Activated CD8-positive, alpha-beta T cell treated with anti-CD3 and anti-CD28 coated beads for 36 hours (primary cell): Measurements from ENCODE around the gene YEATS4. TPM values are rescaled to one million over a fixed set of nuclear protein-coding genes. Genes with fewer than 3 reads are reported as not detected.

Experiments
- ATAC-seq: fragments of 200-7000 bp; cut with Tn5 transposase; one replicate; pipeline ENCODE4 v1.10.0; 2021; ENCODE audit warnings: mild to moderate bottlenecking, moderate library complexity
- CTCF ChIA-PET: fragments of 350-600 bp; sonication (Branson Sonifier 250); formaldehyde crosslinking; loops from one replicate; lab custom pipeline; 2021; ENCODE audit warnings: antibody characterized with exemption; lab: Charles Lee
- POLR2A ChIA-PET: fragments of 350-600 bp; sonication (Branson Sonifier 250); formaldehyde crosslinking; loops from one replicate; lab custom pipeline; 2021; ENCODE audit warnings: antibody characterized with exemption; lab: Charles Lee
- DNase-seq: peaks from one replicate; pipeline ENCODE4 v3.0.0-alpha.2; 2020
- H3K27ac Mint-ChIP-seq: one replicate; pipeline ENCODE4 v1.8.0; 2021; ENCODE audit warnings: mild to moderate bottlenecking, mixed read lengths
- H3K27me3 Mint-ChIP-seq: one replicate; pipeline ENCODE4 v1.8.0; 2021; ENCODE audit warnings: mixed read lengths
- H3K36me3 Mint-ChIP-seq: one replicate; pipeline ENCODE4 v1.8.0; 2021; ENCODE audit warnings: low read depth, mixed read lengths
- H3K4me1 Mint-ChIP-seq: one replicate; pipeline ENCODE4 v1.8.0; 2021; ENCODE audit warnings: low read depth, mixed read lengths
- H3K4me3 Mint-ChIP-seq: one replicate; pipeline ENCODE4 v1.8.0; 2021; ENCODE audit warnings: mild to moderate bottlenecking, moderate library complexity, mixed read lengths
- H3K9me3 Mint-ChIP-seq: one replicate; pipeline ENCODE4 v1.8.0; 2021; ENCODE audit warnings: mixed read lengths
- CTCF ChIP-seq: fragments of 200-600 bp; IDR thresholded peaks from one replicate; pipeline ENCODE4 v1.8.0; 2022; ENCODE audit warnings: antibody characterized with exemption, mild to moderate bottlenecking
- intact Hi-C: fragments of 100-400 bp; cut with micrococcal nuclease; formaldehyde crosslinking; loops from one replicate; pipeline ENCODE4 v1.10.0; 2022
- total RNA-seq, 2 experiments: library from RNA; stranded (reverse); gene quantifications; one replicate each; pipeline ENCODE4 v1.2.3, GENCODE V29; 2021

YEATS4 gene
- total RNA-seq, 2 experiments from 2014 or later = 54.0 to 60.9 TPM

GRCh38 chr12:69430942-69431590 lies 71.5 kb downstream of the YEATS4 start:
- DNase-seq = no peak
- H3K36me3 Mint-ChIP-seq = no peaks in the 10 kb centered on the region
- no peaks in the 10 kb centered on the region for H3K27me3 Mint-ChIP-seq
- ChIA-PET CTCF (interaction anchor here (0.9 kb wide), 1 partner anchor 9 kb away, joined by 3 read pairs; no protein-coding TSS in a partner anchor), POLR2A (no interaction called here)
- no peak for TF ChIP-seq CTCF
- no peaks in the 10 kb centered on the region for H3K4me1 Mint-ChIP-seq
- intact Hi-C loops = no loop called here
- no peak overlapping the region for H3K4me3 Mint-ChIP-seq
- no peak overlapping the region for H3K27ac Mint-ChIP-seq
- ATAC-seq = no peak
- no peaks in the 10 kb centered on the region for H3K9me3 Mint-ChIP-seq

- H3K36me3 Mint-ChIP-seq = no peaks in the 10 kb centered on the region
- DNase-seq (no peak), ATAC-seq (no peak)
- no peak for TF ChIP-seq CTCF
- no peaks in the 10 kb centered on the region for H3K9me3 Mint-ChIP-seq
- no peaks in the 10 kb centered on the region for H3K4me1 Mint-ChIP-seq
- no peak overlapping the region for H3K27ac Mint-ChIP-seq
- intact Hi-C loops = no loop called here
- ChIA-PET CTCF (interaction anchor here (0.9 kb wide), 1 partner anchor 10 kb away, joined by 3 read pairs; no protein-coding TSS in a partner anchor), POLR2A (no interaction called here)
- H3K27me3 Mint-ChIP-seq = no peaks in the 10 kb centered on the region
- no peak overlapping the region for H3K4me3 Mint-ChIP-seq
Measured at GRCh38 chr12:69431591-69432222, 72.2 kb downstream of the YEATS4 start.

- intact Hi-C loops = no loop called here
- H3K27ac Mint-ChIP-seq = no peak overlapping the region
- no peaks in the 10 kb centered on the region for H3K27me3 Mint-ChIP-seq
- H3K4me1 Mint-ChIP-seq = no peaks in the 10 kb centered on the region
- DNase-seq = no peak
- CTCF ChIA-PET = no interaction called here
- ATAC-seq = no peak
- H3K36me3 Mint-ChIP-seq = no peaks in the 10 kb centered on the region
- H3K4me3 Mint-ChIP-seq = no peak overlapping the region
- no peaks in the 10 kb centered on the region for H3K9me3 Mint-ChIP-seq
- POLR2A ChIA-PET = no interaction called here
- TF ChIP-seq CTCF = no peak
Measured at GRCh38 chr12:69433653-69434052, 74.1 kb downstream of the YEATS4 start.

GRCh38 chr12:69435644-69436043 lies 76.1 kb downstream of the YEATS4 start:
- DNase-seq (no peak), ATAC-seq (no peak)
- intact Hi-C loops = no loop called here
- no peaks in the 10 kb centered on the region for H3K4me1 Mint-ChIP-seq
- no peaks in the 10 kb centered on the region for H3K27me3 Mint-ChIP-seq
- no peaks in the 10 kb centered on the region for H3K9me3 Mint-ChIP-seq
- no peak overlapping the region for H3K4me3 Mint-ChIP-seq
- no peak for TF ChIP-seq CTCF
- H3K27ac Mint-ChIP-seq = no peak overlapping the region
- ChIA-PET CTCF (no interaction called here), POLR2A (interaction anchor here (0.8 kb wide), 1 partner anchor 33 kb away, joined by 3 read pairs; no protein-coding TSS in a partner anchor)
- no peaks in the 10 kb centered on the region for H3K36me3 Mint-ChIP-seq

- POLR2A ChIA-PET = no interaction called here
- no peaks in the 10 kb centered on the region for H3K36me3 Mint-ChIP-seq
- no peak for ATAC-seq
- no peaks in the 10 kb centered on the region for H3K27me3 Mint-ChIP-seq
- H3K27ac Mint-ChIP-seq = no peak overlapping the region
- intact Hi-C loops = no loop called here
- CTCF ChIA-PET = no interaction called here
- H3K4me3 Mint-ChIP-seq = no peak overlapping the region
- no peak for DNase-seq
- H3K4me1 Mint-ChIP-seq = no peaks in the 10 kb centered on the region
- H3K9me3 Mint-ChIP-seq = no peaks in the 10 kb centered on the region
- TF ChIP-seq CTCF = no peak
Measured at GRCh38 chr12:69437073-69437472, 77.5 kb downstream of the YEATS4 start.
